ENCODE data around the gene ZNF565.
A peak's percentile ranks its signal among the peaks of the same experiment; 100 is the strongest.

Gene ZNF565

GRCh38 chr19:36203293-36203692, 11.2 kb downstream of the ZNF565 start:
- Histone ChIP-seq H3K18ac (ENCODE audit: low read depth in 1 of 2, low read length in 2 of 2) (no peak overlapping the region), H2BK15ac (ENCODE audit: low read depth, poor library complexity, severe bottlenecking) (no peak overlapping the region), H3K79me1 (replicated peaks; ENCODE audit: low read length, poor library complexity, severe bottlenecking) (peaks cover 21% of the 10 kb centered on the region), H3K4me3 (ENCODE audit: insufficient read depth in 1 of 2, low read depth in 1 of 2, low read length in 2 of 2) (no peak overlapping the region), H2BK120ac (ENCODE audit: low read depth, low read length) (no peak overlapping the region), H4K91ac (ENCODE audit: low read length) (no peak overlapping the region), H2BK12ac (ENCODE audit: low read length in 2 of 2) (no peak overlapping the region), H4K8ac (ENCODE audit: low read length) (no peak overlapping the region), H2AFZ (ENCODE audit: low read depth, low read length) (no peak overlapping the region), H3K27ac (ENCODE audit: low read length, poor library complexity, severe bottlenecking) (no peak overlapping the region), H2AK5ac (ENCODE audit: low read length, severe bottlenecking) (no peak overlapping the region), H3K23ac (ENCODE audit: low read length in 2 of 2) (no peak overlapping the region), H2BK5ac (ENCODE audit: low read depth, low read length, poor library complexity, severe bottlenecking) (no peak overlapping the region), H3K9me3 (ENCODE audit: control insufficient read depth, low read length) (no peaks in the 10 kb centered on the region), H3K14ac (ENCODE audit: low read length in 2 of 2) (no peak overlapping the region), H3K4ac (ENCODE audit: low read depth in 1 of 2, low read length in 2 of 2) (no peak overlapping the region), H3K9ac (ENCODE audit: low read length) (no peak overlapping the region), H3K27me3 (ENCODE audit: control insufficient read depth in 1 of 2, insufficient read depth in 1 of 2, low read length in 2 of 2) (no peaks in the 10 kb centered on the region), H3K4me1 (ENCODE audit: control insufficient read depth, insufficient read depth, low read depth, low read length) (no peaks in the 10 kb centered on the region), H3K4me2 (ENCODE audit: low read length, poor library complexity, severe bottlenecking) (no peak overlapping the region), H3K36me3 (ENCODE audit: control insufficient read depth in 1 of 2, insufficient read depth in 2 of 2, low read depth in 1 of 2, low read length in 2 of 2) (peaks cover 8 to 22% of the 10 kb centered on the region in 2 experiments)
- DNase-seq, result no peak
- 98% methylated on average over 3 of the region's 4 CpGs for WGBS

- Histone ChIP-seq H3K14ac (ENCODE audit: low read length in 2 of 2) (no peak overlapping the region), H4K91ac (ENCODE audit: low read length) (no peak overlapping the region), H3K18ac (ENCODE audit: low read depth in 1 of 2, low read length in 2 of 2) (no peak overlapping the region), H2BK120ac (ENCODE audit: low read depth, low read length) (no peak overlapping the region), H3K4me3 (ENCODE audit: insufficient read depth in 1 of 2, low read depth in 1 of 2, low read length in 2 of 2) (no peak overlapping the region), H3K23ac (ENCODE audit: low read length in 2 of 2) (no peak overlapping the region), H3K4ac (ENCODE audit: low read depth in 1 of 2, low read length in 2 of 2) (no peak overlapping the region), H3K9me3 (ENCODE audit: control insufficient read depth, low read length) (no peaks in the 10 kb centered on the region), H3K27me3 (ENCODE audit: control insufficient read depth in 1 of 2, insufficient read depth in 1 of 2, low read length in 2 of 2) (no peaks in the 10 kb centered on the region), H2BK12ac (ENCODE audit: low read length in 2 of 2) (no peak overlapping the region), H4K8ac (ENCODE audit: low read length) (no peak overlapping the region), H3K36me3 (ENCODE audit: control insufficient read depth in 1 of 2, insufficient read depth in 2 of 2, low read depth in 1 of 2, low read length in 2 of 2) (peaks cover 9 to 22% of the 10 kb centered on the region in 2 experiments), H3K4me1 (ENCODE audit: control insufficient read depth, insufficient read depth, low read depth, low read length) (no peaks in the 10 kb centered on the region), H3K79me1 (replicated peaks; ENCODE audit: low read length, poor library complexity, severe bottlenecking) (peaks cover 12% of the 10 kb centered on the region), H2AK5ac (ENCODE audit: low read length, severe bottlenecking) (no peak overlapping the region), H2AFZ (ENCODE audit: low read depth, low read length) (no peak overlapping the region), H3K27ac (ENCODE audit: low read length, poor library complexity, severe bottlenecking) (no peak overlapping the region), H2BK5ac (ENCODE audit: low read depth, low read length, poor library complexity, severe bottlenecking) (no peak overlapping the region), H2BK15ac (ENCODE audit: low read depth, poor library complexity, severe bottlenecking) (no peak overlapping the region), H3K4me2 (ENCODE audit: low read length, poor library complexity, severe bottlenecking) (no peak overlapping the region), H3K9ac (ENCODE audit: low read length) (no peak overlapping the region)
- 87% methylated on average over 6 of the region's 6 CpGs for WGBS
- DNase-seq, result no peak
Measured at GRCh38 chr19:36201684-36202083, 12.8 kb downstream of the ZNF565 start.

- Histone ChIP-seq H3K4me2 (ENCODE audit: low read length, poor library complexity, severe bottlenecking) (no peak overlapping the region), H3K4me1 (ENCODE audit: control insufficient read depth, insufficient read depth, low read depth, low read length) (peaks cover 2% of the 10 kb centered on the region), H3K9ac (ENCODE audit: low read length) (no peak overlapping the region), H3K36me3 (ENCODE audit: control insufficient read depth in 1 of 2, insufficient read depth in 2 of 2, low read depth in 1 of 2, low read length in 2 of 2) (peaks cover 22 to 32% of the 10 kb centered on the region in 2 experiments), H2AFZ (ENCODE audit: low read depth, low read length) (no peak overlapping the region), H3K4me3 (ENCODE audit: insufficient read depth in 1 of 2, low read depth in 1 of 2, low read length in 2 of 2) (no peak overlapping the region), H3K27ac (ENCODE audit: low read length, poor library complexity, severe bottlenecking) (no peak overlapping the region), H3K23ac (ENCODE audit: low read length in 2 of 2) (no peak overlapping the region), H3K27me3 (ENCODE audit: control insufficient read depth in 1 of 2, insufficient read depth in 1 of 2, low read length in 2 of 2) (no peaks in the 10 kb centered on the region), H3K4ac (ENCODE audit: low read depth in 1 of 2, low read length in 2 of 2) (no peak overlapping the region), H3K14ac (ENCODE audit: low read length in 2 of 2) (no peak overlapping the region), H3K18ac (ENCODE audit: low read depth in 1 of 2, low read length in 2 of 2) (no peak overlapping the region), H2BK5ac (ENCODE audit: low read depth, low read length, poor library complexity, severe bottlenecking) (no peak overlapping the region), H2AK5ac (ENCODE audit: low read length, severe bottlenecking) (no peak overlapping the region), H4K8ac (ENCODE audit: low read length) (no peak overlapping the region), H2BK120ac (ENCODE audit: low read depth, low read length) (no peak overlapping the region), H2BK12ac (ENCODE audit: low read length in 2 of 2) (no peak overlapping the region), H3K79me1 (replicated peaks; ENCODE audit: low read length, poor library complexity, severe bottlenecking) (peaks cover 4% of the 10 kb centered on the region), H3K9me3 (ENCODE audit: control insufficient read depth, low read length) (no peaks in the 10 kb centered on the region), H4K91ac (ENCODE audit: low read length) (no peak overlapping the region), H2BK15ac (ENCODE audit: low read depth, poor library complexity, severe bottlenecking) (no peak overlapping the region)
- WGBS, result 88% methylated on average over 1 of the region's 2 CpGs
- no peak for DNase-seq
Measured at GRCh38 chr19:36198119-36198518, 16.3 kb downstream of the ZNF565 start.

- no peak overlapping the region for H2BK15ac ChIP-seq (ENCODE audit: low read depth, poor library complexity, severe bottlenecking)
- peaks cover 2% of the 10 kb centered on the region for H3K4me1 ChIP-seq (ENCODE audit: control insufficient read depth, insufficient read depth, low read depth, low read length)
- no peak overlapping the region for H2AK5ac ChIP-seq (ENCODE audit: low read length, severe bottlenecking)
- H4K8ac ChIP-seq (ENCODE audit: low read length), result no peak overlapping the region
- H3K36me3 ChIP-seq (ENCODE audit: control insufficient read depth in 1 of 2, insufficient read depth in 2 of 2, low read depth in 1 of 2, low read length in 2 of 2), result peaks cover 18 to 32% of the 10 kb centered on the region in 2 experiments
- H3K79me1 ChIP-seq (replicated peaks; ENCODE audit: low read length, poor library complexity, severe bottlenecking), result no peaks in the 10 kb centered on the region
- no peak overlapping the region for H2BK12ac ChIP-seq (ENCODE audit: low read length in 2 of 2)
- H2AFZ ChIP-seq (ENCODE audit: low read depth, low read length), result no peak overlapping the region
- 83% methylated on average over 2 of the region's 2 CpGs for WGBS
- H3K4ac ChIP-seq (ENCODE audit: low read depth in 1 of 2, low read length in 2 of 2), result no peak overlapping the region
- H4K91ac ChIP-seq (ENCODE audit: low read length), result no peak overlapping the region
- DNase-seq, result no peak
- H3K4me3 ChIP-seq (ENCODE audit: insufficient read depth in 1 of 2, low read depth in 1 of 2, low read length in 2 of 2), result no peak overlapping the region
- no peak overlapping the region for H3K4me2 ChIP-seq (ENCODE audit: low read length, poor library complexity, severe bottlenecking)
- peak overlapping the region; percentile 60 for H3K27ac ChIP-seq (ENCODE audit: low read length, poor library complexity, severe bottlenecking)
- H3K9ac ChIP-seq (ENCODE audit: low read length), result no peak overlapping the region
- H2BK5ac ChIP-seq (ENCODE audit: low read depth, low read length, poor library complexity, severe bottlenecking), result no peak overlapping the region
- H2BK120ac ChIP-seq (ENCODE audit: low read depth, low read length), result no peak overlapping the region
- no peaks in the 10 kb centered on the region for H3K27me3 ChIP-seq (ENCODE audit: control insufficient read depth in 1 of 2, insufficient read depth in 1 of 2, low read length in 2 of 2)
- H3K14ac ChIP-seq (ENCODE audit: low read length in 2 of 2), result no peak overlapping the region
- no peak overlapping the region for H3K18ac ChIP-seq (ENCODE audit: low read depth in 1 of 2, low read length in 2 of 2)
- H3K23ac ChIP-seq (ENCODE audit: low read length in 2 of 2), result no peak overlapping the region
- no peaks in the 10 kb centered on the region for H3K9me3 ChIP-seq (ENCODE audit: control insufficient read depth, low read length)
Measured at GRCh38 chr19:36196249-36196648, 18.2 kb downstream of the ZNF565 start.

Data from mesenchymal stem cell (in vitro differentiated cells and primary cell).